ENCODE results near the gene MIEF1.

Gene MIEF1

DNA sequence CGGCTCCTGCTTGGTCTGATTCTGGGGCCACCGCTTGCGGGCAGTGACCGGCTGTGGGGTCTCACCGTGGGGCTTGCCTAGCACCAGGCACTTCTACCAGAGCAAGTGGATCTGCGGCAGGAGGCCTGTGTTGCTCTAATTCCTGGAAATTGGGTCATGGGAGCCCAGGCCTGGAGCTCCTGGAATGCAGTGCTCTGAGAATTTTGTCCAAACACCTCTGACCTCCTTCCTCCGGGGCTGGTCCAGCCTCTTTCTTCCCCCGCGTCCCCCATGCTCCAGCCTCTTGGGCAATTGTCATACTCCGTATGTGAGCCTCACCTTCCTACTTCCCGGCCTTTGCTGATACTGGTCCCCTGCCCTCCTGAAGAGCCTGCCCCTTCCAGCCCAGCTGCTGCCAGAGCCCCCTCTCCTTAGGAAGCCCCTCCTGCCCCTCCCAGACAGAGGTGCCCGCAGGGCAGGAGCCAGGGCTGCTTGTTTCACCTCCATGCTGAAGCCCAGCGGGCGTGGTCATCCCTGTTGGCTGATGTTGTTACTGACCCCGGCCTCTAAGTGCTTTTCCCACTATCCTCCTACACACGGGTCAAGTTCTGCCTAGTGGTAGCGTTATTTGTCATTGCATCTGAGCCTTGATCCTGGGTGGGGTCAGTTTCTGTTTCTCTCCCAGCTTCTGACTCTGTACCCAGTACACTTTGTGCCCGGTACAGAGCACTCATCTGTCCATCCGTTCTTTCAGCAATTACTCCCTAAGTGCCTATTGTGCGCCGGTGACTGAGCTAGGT lies 35.7 kb upstream of the MIEF1 start:
- H3K9ac ChIP-seq, result no peak overlapping the region
- H2AFZ ChIP-seq, result no peak overlapping the region
- H3K27me3 ChIP-seq (ENCODE audit: control insufficient read depth, insufficient read depth, low read length), result no peaks in the 10 kb centered on the region
- H3K36me3 ChIP-seq (ENCODE audit: control insufficient read depth, insufficient read depth, low read length), result no peaks in the 10 kb centered on the region
- H3K4me3 ChIP-seq (ENCODE audit: low read depth, low read length), result no peak overlapping the region
- no peak overlapping the region for H3K27ac ChIP-seq
- H3K4me2 ChIP-seq (ENCODE audit: low read length), result no peak overlapping the region
- H3K79me2 ChIP-seq, result no peaks in the 10 kb centered on the region
- H3K9me3 ChIP-seq (ENCODE audit: control insufficient read depth, low read length), result no peaks in the 10 kb centered on the region
- TF ChIP-seq, protein P1, sequence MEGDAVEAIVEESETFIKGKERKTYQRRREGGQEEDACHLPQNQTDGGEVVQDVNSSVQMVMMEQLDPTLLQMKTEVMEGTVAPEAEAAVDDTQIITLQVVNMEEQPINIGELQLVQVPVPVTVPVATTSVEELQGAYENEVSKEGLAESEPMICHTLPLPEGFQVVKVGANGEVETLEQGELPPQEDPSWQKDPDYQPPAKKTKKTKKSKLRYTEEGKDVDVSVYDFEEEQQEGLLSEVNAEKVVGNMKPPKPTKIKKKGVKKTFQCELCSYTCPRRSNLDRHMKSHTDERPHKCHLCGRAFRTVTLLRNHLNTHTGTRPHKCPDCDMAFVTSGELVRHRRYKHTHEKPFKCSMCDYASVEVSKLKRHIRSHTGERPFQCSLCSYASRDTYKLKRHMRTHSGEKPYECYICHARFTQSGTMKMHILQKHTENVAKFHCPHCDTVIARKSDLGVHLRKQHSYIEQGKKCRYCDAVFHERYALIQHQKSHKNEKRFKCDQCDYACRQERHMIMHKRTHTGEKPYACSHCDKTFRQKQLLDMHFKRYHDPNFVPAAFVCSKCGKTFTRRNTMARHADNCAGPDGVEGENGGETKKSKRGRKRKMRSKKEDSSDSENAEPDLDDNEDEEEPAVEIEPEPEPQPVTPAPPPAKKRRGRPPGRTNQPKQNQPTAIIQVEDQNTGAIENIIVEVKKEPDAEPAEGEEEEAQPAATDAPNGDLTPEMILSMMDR (IDR thresholded peaks at IDR 0.05), result no peak
- H3K4me1 ChIP-seq, result no peaks in the 10 kb centered on the region

DNA sequence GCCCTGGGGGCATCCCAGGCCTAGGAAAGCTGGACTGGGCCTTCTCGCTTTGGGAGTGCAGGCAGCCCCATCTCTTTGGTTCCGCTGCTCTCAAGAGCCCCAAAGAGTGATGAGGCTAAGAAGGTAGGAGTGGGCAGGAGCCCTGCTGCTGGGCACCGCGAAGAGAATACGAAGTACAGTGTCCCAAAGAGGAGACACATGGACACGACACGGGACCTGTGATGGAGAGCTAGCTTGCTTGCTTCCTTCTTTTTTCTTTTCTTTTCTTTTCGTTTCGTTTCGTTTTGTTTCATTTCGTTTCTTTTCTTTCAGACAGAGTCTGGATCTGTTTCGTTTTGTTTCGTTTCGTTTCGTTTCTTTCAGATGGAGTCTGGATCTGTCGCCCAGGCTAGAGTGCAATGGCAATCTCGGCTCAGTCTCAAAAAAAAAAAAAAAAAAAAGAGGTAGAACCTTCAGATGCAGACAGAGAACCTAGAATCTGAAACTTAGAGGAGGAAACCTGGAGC lies 34.6 kb upstream of the MIEF1 start:
- Histone ChIP-seq H3K36me3 (ENCODE audit: control insufficient read depth, insufficient read depth, low read length) (no peaks in the 10 kb centered on the region), H3K9ac (no peak overlapping the region), H3K79me2 (no peaks in the 10 kb centered on the region), H3K4me2 (ENCODE audit: low read length) (no peak overlapping the region), H3K27me3 (ENCODE audit: control insufficient read depth, insufficient read depth, low read length) (no peaks in the 10 kb centered on the region), H3K27ac (no peak overlapping the region), H3K9me3 (ENCODE audit: control insufficient read depth, low read length) (no peaks in the 10 kb centered on the region), H3K4me1 (no peaks in the 10 kb centered on the region), H3K4me3 (ENCODE audit: low read depth, low read length) (no peak overlapping the region), H2AFZ (no peak overlapping the region)
- TF ChIP-seq, protein P1 (IDR thresholded peaks at IDR 0.05), result no peak

DNA sequence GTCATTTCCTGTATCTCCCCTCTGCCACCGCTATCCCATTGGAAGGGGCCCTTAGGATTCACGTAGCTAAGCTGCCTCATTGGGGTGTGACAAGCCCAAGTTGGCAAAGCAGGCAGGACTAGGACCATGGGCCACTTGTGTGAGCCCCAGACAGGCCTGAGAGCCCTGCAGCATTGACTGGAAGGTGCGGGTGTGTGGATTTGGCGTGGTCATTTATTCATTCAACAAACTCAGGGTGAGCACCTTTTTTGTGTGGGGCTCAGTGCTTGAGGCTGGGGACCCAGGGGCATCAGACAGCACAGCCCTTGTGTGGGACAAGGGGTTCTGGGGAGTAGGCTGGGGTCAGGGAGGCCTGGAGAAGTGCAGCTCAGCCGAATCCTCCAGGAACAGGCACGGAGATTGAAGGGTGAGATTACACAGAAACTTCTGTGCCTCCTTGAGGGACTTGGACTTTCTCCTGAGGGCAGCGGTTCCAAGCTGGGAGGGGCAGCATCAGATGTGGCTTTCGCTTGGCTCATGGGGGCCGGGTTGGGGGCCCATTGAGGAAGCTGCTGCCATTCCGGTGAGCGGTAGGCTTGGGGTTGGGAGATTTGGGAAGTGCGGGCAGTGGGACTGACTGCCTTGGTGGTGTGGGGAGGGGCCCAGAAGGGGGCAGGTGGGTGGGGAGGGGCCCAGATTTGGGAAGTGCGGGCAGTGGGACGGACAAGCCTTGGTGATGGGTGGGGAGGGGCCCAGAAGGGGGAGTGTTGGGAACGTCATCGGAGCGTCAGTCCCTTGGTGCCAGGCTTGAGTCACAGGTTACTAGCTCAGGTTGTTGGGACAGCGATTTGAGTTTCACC lies 33.4 kb upstream of the MIEF1 start:
- Histone ChIP-seq H3K27me3 (ENCODE audit: control insufficient read depth, insufficient read depth, low read length) (no peaks in the 10 kb centered on the region), H3K9me3 (ENCODE audit: control insufficient read depth, low read length) (no peaks in the 10 kb centered on the region), H2AFZ (no peak overlapping the region), H3K9ac (no peak overlapping the region), H3K4me1 (no peaks in the 10 kb centered on the region), H3K27ac (no peak overlapping the region), H3K4me3 (ENCODE audit: low read depth, low read length) (no peak overlapping the region), H3K79me2 (no peaks in the 10 kb centered on the region), H3K4me2 (ENCODE audit: low read length) (no peak overlapping the region), H3K36me3 (ENCODE audit: control insufficient read depth, insufficient read depth, low read length) (no peaks in the 10 kb centered on the region)
- TF ChIP-seq, protein P1 (IDR thresholded peaks at IDR 0.05), result no peak

DNA sequence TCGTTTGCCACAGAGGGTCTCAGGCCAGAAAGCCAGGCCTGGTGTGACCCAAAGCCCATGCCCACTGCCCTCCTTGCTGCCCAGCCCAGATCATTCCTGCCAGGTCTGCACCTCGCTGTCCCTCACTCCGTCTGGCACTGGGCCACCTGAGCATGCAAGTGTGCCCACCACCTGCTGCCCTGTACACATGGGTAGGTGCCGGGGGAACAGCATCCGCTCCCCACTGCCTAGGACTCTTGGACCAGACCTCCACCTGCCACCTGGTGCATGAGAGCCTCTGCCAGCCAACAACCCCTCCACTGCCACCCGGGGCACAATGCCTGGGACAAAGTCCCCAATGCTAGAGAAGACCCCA lies 32.8 kb upstream of the MIEF1 start:
- Histone ChIP-seq H3K4me3 (ENCODE audit: low read depth, low read length) (no peak overlapping the region), H3K27ac (no peak overlapping the region), H2AFZ (no peak overlapping the region), H3K36me3 (ENCODE audit: control insufficient read depth, insufficient read depth, low read length) (no peaks in the 10 kb centered on the region), H3K79me2 (no peaks in the 10 kb centered on the region), H3K9ac (no peak overlapping the region), H3K27me3 (ENCODE audit: control insufficient read depth, insufficient read depth, low read length) (no peaks in the 10 kb centered on the region), H3K4me2 (ENCODE audit: low read length) (no peak overlapping the region), H3K4me1 (no peaks in the 10 kb centered on the region), H3K9me3 (ENCODE audit: control insufficient read depth, low read length) (no peaks in the 10 kb centered on the region)
- TF ChIP-seq, protein P1 (IDR thresholded peaks at IDR 0.05), result no peak

All from parathyroid adenoma (tissue), 2 donors.